HCT116 (cell line): ENCODE results near the gene ARHGEF10L.

Source experiments
- CEBPB ChIP-seq: IDR thresholded peaks from 2 replicates; pipeline ENCODE4 v1.6.1; 2012; ENCODE audit warnings: low read depth
- EZH2 ChIP-seq: fragments of 200-600 bp; sonication (generic); IDR thresholded peaks from 2 replicates; pipeline ENCODE4 v1.6.1; 2017; ENCODE audit warnings: antibody characterized with exemption, mixed run types
- TF ChIP-seq, protein P1 (sequence below): IDR thresholded peaks from 2 replicates; pipeline ENCODE4 v1.6.1; 2012

DNA sequence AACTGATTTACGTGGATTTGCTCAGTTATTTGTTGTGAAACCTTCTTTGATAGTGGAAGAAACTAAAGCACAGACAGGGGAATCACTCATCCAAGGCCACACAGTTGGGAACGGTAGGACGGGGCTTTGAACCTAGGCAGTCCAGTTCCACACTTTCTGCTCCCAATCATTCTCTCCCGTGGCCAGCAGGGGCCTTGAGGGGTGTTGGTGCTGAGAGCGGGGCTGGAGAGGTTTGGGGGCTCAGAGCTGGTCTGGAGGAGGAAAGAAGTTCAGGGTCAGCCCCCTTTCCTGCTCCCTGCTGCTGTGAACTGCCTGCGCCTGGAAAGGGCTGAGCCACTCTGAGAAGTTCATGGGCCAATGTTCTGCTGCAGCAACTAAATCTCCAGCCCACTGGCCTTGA, 184.2 kb downstream of the ARHGEF10L start:
- no peak for TF ChIP-seq EZH2
- TF ChIP-seq, protein P1, sequence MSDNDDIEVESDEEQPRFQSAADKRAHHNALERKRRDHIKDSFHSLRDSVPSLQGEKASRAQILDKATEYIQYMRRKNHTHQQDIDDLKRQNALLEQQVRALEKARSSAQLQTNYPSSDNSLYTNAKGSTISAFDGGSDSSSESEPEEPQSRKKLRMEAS, result no peak
- no peak for TF ChIP-seq CEBPB
